Dendritic cell treated with granulocyte-macrophage colony-stimulating factor and Interleukin-4, amounts not matched to agents 40 ng/mL and 50 ng/mL, for 4 days (primary cell): ENCODE measurements around the gene FAM184A.

ENCODE experiments used
- H3K27ac Mint-ChIP-seq: one replicate; pipeline ENCODE4 v1.8.0; 2022; ENCODE audit warnings: mild to moderate bottlenecking, mixed read lengths
- H3K27me3 Mint-ChIP-seq: one replicate; pipeline ENCODE4 v1.8.0; 2022; ENCODE audit warnings: mild to moderate bottlenecking, mixed read lengths
- H3K36me3 Mint-ChIP-seq: one replicate; pipeline ENCODE4 v1.8.0; 2022; ENCODE audit warnings: low read depth, mixed read lengths
- H3K4me1 Mint-ChIP-seq: one replicate; pipeline ENCODE4 v1.8.0; 2022; ENCODE audit warnings: low read depth, mixed read lengths
- H3K4me3 Mint-ChIP-seq: one replicate; pipeline ENCODE4 v1.8.0; 2022; ENCODE audit warnings: mild to moderate bottlenecking, moderate library complexity, mixed read lengths
- H3K9me3 Mint-ChIP-seq: one replicate; pipeline ENCODE4 v1.8.0; 2022; ENCODE audit warnings: mixed read lengths
- intact Hi-C: fragments of 100-400 bp; cut with micrococcal nuclease; formaldehyde crosslinking; loops from one replicate; pipeline ENCODE4 v1.15.0; 2022

FAM184A gene

GRCh38 chr6:118996289-118996820 is 82.1 kb downstream of the FAM184A start:
- Mint-ChIP-seq H3K4me1 (no peaks in the 10 kb centered on the region), H3K27ac (no peak overlapping the region), H3K9me3 (no peaks in the 10 kb centered on the region), H3K36me3 (no peaks in the 10 kb centered on the region), H3K27me3 (no peaks in the 10 kb centered on the region), H3K4me3 (no peak overlapping the region)
- intact Hi-C loops, result no loop called here

- H3K4me1 Mint-ChIP-seq, result no peaks in the 10 kb centered on the region
- H3K27me3 Mint-ChIP-seq, result no peaks in the 10 kb centered on the region
- no peak overlapping the region for H3K4me3 Mint-ChIP-seq
- no peaks in the 10 kb centered on the region for H3K36me3 Mint-ChIP-seq
- no peak overlapping the region for H3K27ac Mint-ChIP-seq
- intact Hi-C loops, result no loop called here
- no peaks in the 10 kb centered on the region for H3K9me3 Mint-ChIP-seq
Measured at GRCh38 chr6:118993803-118994251, 84.6 kb downstream of the FAM184A start.

- H3K36me3 Mint-ChIP-seq, result no peaks in the 10 kb centered on the region
- no peaks in the 10 kb centered on the region for H3K4me1 Mint-ChIP-seq
- intact Hi-C loops, result no loop called here
- H3K27me3 Mint-ChIP-seq, result no peaks in the 10 kb centered on the region
- H3K27ac Mint-ChIP-seq, result no peak overlapping the region
- H3K9me3 Mint-ChIP-seq, result no peaks in the 10 kb centered on the region
- no peak overlapping the region for H3K4me3 Mint-ChIP-seq
Measured at GRCh38 chr6:118993358-118993757, 85.1 kb downstream of the FAM184A start.

GRCh38 chr6:118992186-118992795 is 86.2 kb downstream of the FAM184A start:
- no peak overlapping the region for H3K27ac Mint-ChIP-seq
- H3K27me3 Mint-ChIP-seq, result no peaks in the 10 kb centered on the region
- intact Hi-C loops, result no loop called here
- no peak overlapping the region for H3K4me3 Mint-ChIP-seq
- H3K4me1 Mint-ChIP-seq, result no peaks in the 10 kb centered on the region
- H3K36me3 Mint-ChIP-seq, result no peaks in the 10 kb centered on the region
- no peaks in the 10 kb centered on the region for H3K9me3 Mint-ChIP-seq

GRCh38 chr6:118986312-118986711 is 92.2 kb downstream of the FAM184A start:
- Mint-ChIP-seq H3K27ac (no peak overlapping the region), H3K36me3 (no peaks in the 10 kb centered on the region), H3K4me3 (no peak overlapping the region), H3K27me3 (no peaks in the 10 kb centered on the region), H3K9me3 (no peaks in the 10 kb centered on the region), H3K4me1 (no peaks in the 10 kb centered on the region)
- intact Hi-C loops, result no loop called here

GRCh38 chr6:118985123-118985830 is 93.2 kb downstream of the FAM184A start:
- no peak overlapping the region for H3K4me3 Mint-ChIP-seq

GRCh38 chr6:118984342-118984741 is 94.1 kb downstream of the FAM184A start:
- no peak overlapping the region for H3K27ac Mint-ChIP-seq
- H3K27me3 Mint-ChIP-seq, result no peaks in the 10 kb centered on the region
- H3K9me3 Mint-ChIP-seq, result no peaks in the 10 kb centered on the region
- peaks cover 5% of the 10 kb centered on the region for H3K4me1 Mint-ChIP-seq
- intact Hi-C loops, result no loop called here
- no peaks in the 10 kb centered on the region for H3K36me3 Mint-ChIP-seq
- no peak overlapping the region for H3K4me3 Mint-ChIP-seq

More at GRCh38 chr6:118985123-118985830, 93.2 kb downstream of the FAM184A start:
- H3K9me3 Mint-ChIP-seq, result no peaks in the 10 kb centered on the region
- intact Hi-C loops, result no loop called here
- no peak overlapping the region for H3K27ac Mint-ChIP-seq
- H3K27me3 Mint-ChIP-seq, result no peaks in the 10 kb centered on the region
- H3K4me1 Mint-ChIP-seq, result no peaks in the 10 kb centered on the region
- H3K36me3 Mint-ChIP-seq, result no peaks in the 10 kb centered on the region

GRCh38 chr6:118982575-118982911 is 95.9 kb downstream of the FAM184A start:
- Mint-ChIP-seq H3K36me3 (no peaks in the 10 kb centered on the region), H3K4me1 (peaks cover 5% of the 10 kb centered on the region), H3K9me3 (no peaks in the 10 kb centered on the region), H3K4me3 (no peak overlapping the region), H3K27ac (no peak overlapping the region), H3K27me3 (no peaks in the 10 kb centered on the region)
- intact Hi-C loops, result no loop called here

GRCh38 chr6:118981884-118982574 is 96.4 kb downstream of the FAM184A start:
- no peak overlapping the region for H3K27ac Mint-ChIP-seq
- H3K4me3 Mint-ChIP-seq, result no peak overlapping the region
- no peaks in the 10 kb centered on the region for H3K9me3 Mint-ChIP-seq
- no peaks in the 10 kb centered on the region for H3K36me3 Mint-ChIP-seq
- no peaks in the 10 kb centered on the region for H3K27me3 Mint-ChIP-seq
- intact Hi-C loops, result no loop called here
- peaks cover 5% of the 10 kb centered on the region for H3K4me1 Mint-ChIP-seq

GRCh38 chr6:118980063-118980462 is 98.4 kb downstream of the FAM184A start:
- H3K27ac Mint-ChIP-seq, result no peak overlapping the region
- intact Hi-C loops, result no loop called here
- H3K36me3 Mint-ChIP-seq, result no peaks in the 10 kb centered on the region
- H3K4me3 Mint-ChIP-seq, result no peak overlapping the region
- H3K9me3 Mint-ChIP-seq, result no peaks in the 10 kb centered on the region
- H3K4me1 Mint-ChIP-seq, result peaks cover 5% of the 10 kb centered on the region
- no peaks in the 10 kb centered on the region for H3K27me3 Mint-ChIP-seq

GRCh38 chr6:118974790-118975189 is 103.7 kb downstream of the FAM184A start:
- no peak overlapping the region for H3K27ac Mint-ChIP-seq
- intact Hi-C loops, result no loop called here
- H3K9me3 Mint-ChIP-seq, result no peaks in the 10 kb centered on the region
- peaks cover under 1% of the 10 kb centered on the region for H3K4me1 Mint-ChIP-seq
- no peaks in the 10 kb centered on the region for H3K36me3 Mint-ChIP-seq
- no peaks in the 10 kb centered on the region for H3K27me3 Mint-ChIP-seq
- no peak overlapping the region for H3K4me3 Mint-ChIP-seq

- Mint-ChIP-seq H3K36me3 (no peaks in the 10 kb centered on the region), H3K27me3 (no peaks in the 10 kb centered on the region), H3K9me3 (no peaks in the 10 kb centered on the region), H3K27ac (no peak overlapping the region), H3K4me3 (no peak overlapping the region), H3K4me1 (no peaks in the 10 kb centered on the region)
- intact Hi-C loops, result no loop called here
Measured at GRCh38 chr6:118971682-118972081, 106.8 kb downstream of the FAM184A start.

GRCh38 chr6:118970866-118971265 is 107.6 kb downstream of the FAM184A start:
- Mint-ChIP-seq H3K36me3 (no peaks in the 10 kb centered on the region), H3K4me3 (no peak overlapping the region), H3K27me3 (no peaks in the 10 kb centered on the region), H3K9me3 (no peaks in the 10 kb centered on the region), H3K4me1 (no peaks in the 10 kb centered on the region), H3K27ac (no peak overlapping the region)
- intact Hi-C loops, result no loop called here

GRCh38 chr6:118968416-118968815 is 110.0 kb downstream of the FAM184A start:
- H3K27me3 Mint-ChIP-seq, result no peaks in the 10 kb centered on the region
- intact Hi-C loops, result no loop called here
- no peak overlapping the region for H3K27ac Mint-ChIP-seq
- H3K4me3 Mint-ChIP-seq, result no peak overlapping the region
- H3K9me3 Mint-ChIP-seq, result no peaks in the 10 kb centered on the region
- no peaks in the 10 kb centered on the region for H3K4me1 Mint-ChIP-seq
- H3K36me3 Mint-ChIP-seq, result no peaks in the 10 kb centered on the region
